Loucy (cell line): ENCODE data around the gene GALNT5.
"Not testable (repeated sequence)": the region's sequence is repeated elsewhere in the genome, so short reads cannot be mapped to it uniquely, and the experiment has no call there.

Experiments used
- H2AFZ ChIP-seq: fragments of 200-600 bp; sonication (generic); 2 replicates; pipeline ENCODE4 v1.6.0; 2016; ENCODE audit warnings: antibody characterized with exemption, mild to moderate bottlenecking, low read length, moderate library complexity
- H3F3A ChIP-seq: fragments of 200-600 bp; 2 replicates; pipeline ENCODE4 v1.6.0; 2016; ENCODE audit warnings: antibody characterized with exemption, low read depth, mild to moderate bottlenecking
- H3K27me3 ChIP-seq: fragments of 200-600 bp; sonication (generic); 2 replicates; pipeline ENCODE4 v1.6.1; 2014; ENCODE audit warnings: low read length, mild to moderate bottlenecking; ENCODE audit not compliant: insufficient read depth, poor library complexity, severe bottlenecking
- H3K36me3 ChIP-seq: fragments of 200-600 bp; sonication (generic); 2 replicates; pipeline ENCODE4 v1.6.1; 2016; ENCODE audit warnings: low read length; ENCODE audit not compliant: insufficient read depth
- H3K4me1 ChIP-seq: fragments of 200-600 bp; sonication (generic); 2 replicates; pipeline ENCODE4 v1.5.1; 2014; ENCODE audit warnings: low read length, mild to moderate bottlenecking; ENCODE audit not compliant: insufficient read depth, poor library complexity, severe bottlenecking
- H3K4me2 ChIP-seq: fragments of 200-600 bp; sonication (generic); 2 replicates; pipeline ENCODE4 v1.6.0; 2014; ENCODE audit warnings: antibody characterized with exemption, low read length, low read depth, mild to moderate bottlenecking; ENCODE audit not compliant: poor library complexity, severe bottlenecking
- H3K4me3 ChIP-seq: fragments of 200-600 bp; sonication (generic); 2 replicates; pipeline ENCODE4 v1.5.1; 2014; ENCODE audit warnings: low read length, mild to moderate bottlenecking, mixed read lengths; ENCODE audit not compliant: poor library complexity, severe bottlenecking
- H3K79me2 ChIP-seq: fragments of 200-600 bp; sonication (generic); 2 replicates; pipeline ENCODE4 v1.6.1; 2014; ENCODE audit warnings: low read length; ENCODE audit not compliant: insufficient read depth
- H3K9ac ChIP-seq: fragments of 200-600 bp; sonication (generic); 2 replicates; pipeline ENCODE4 v1.6.0; 2014; ENCODE audit warnings: mild to moderate bottlenecking, low read depth, low read length, moderate library complexity; ENCODE audit not compliant: poor library complexity, severe bottlenecking
- H3K9me2 ChIP-seq: fragments of 200-600 bp; sonication (generic); replicated peaks from 2 replicates; pipeline ENCODE4 v1.6.1; 2016; ENCODE audit warnings: low read depth, low read length, mixed read lengths
- H3K9me3 ChIP-seq: fragments of 200-600 bp; sonication (generic); 2 replicates; pipeline ENCODE4 v1.6.1; 2014; ENCODE audit warnings: mild to moderate bottlenecking, antibody characterized with exemption, low read length, low read depth; ENCODE audit not compliant: insufficient read depth
- H4K20me1 ChIP-seq: fragments of 200-600 bp; sonication (generic); 2 replicates; pipeline ENCODE4 v1.6.0; 2014; ENCODE audit warnings: antibody characterized with exemption, low read length, mild to moderate bottlenecking; ENCODE audit not compliant: insufficient read depth, poor library complexity, severe bottlenecking
- EZH2phosphoT487 ChIP-seq: fragments of 200-600 bp; IDR thresholded peaks from 2 replicates; pipeline ENCODE4 v1.6.1; 2018; ENCODE audit warnings: antibody characterized with exemption, mild to moderate bottlenecking, moderate library complexity, borderline replicate concordance
- TF ChIP-seq, protein P1 (sequence below): fragments of 200-600 bp; sonication (generic); conservative IDR thresholded peaks from 2 replicates; pipeline ENCODE4 v1.5.1; 2014; ENCODE audit warnings: mild to moderate bottlenecking, antibody characterized with exemption, low read length

The GALNT5 gene

DNA sequence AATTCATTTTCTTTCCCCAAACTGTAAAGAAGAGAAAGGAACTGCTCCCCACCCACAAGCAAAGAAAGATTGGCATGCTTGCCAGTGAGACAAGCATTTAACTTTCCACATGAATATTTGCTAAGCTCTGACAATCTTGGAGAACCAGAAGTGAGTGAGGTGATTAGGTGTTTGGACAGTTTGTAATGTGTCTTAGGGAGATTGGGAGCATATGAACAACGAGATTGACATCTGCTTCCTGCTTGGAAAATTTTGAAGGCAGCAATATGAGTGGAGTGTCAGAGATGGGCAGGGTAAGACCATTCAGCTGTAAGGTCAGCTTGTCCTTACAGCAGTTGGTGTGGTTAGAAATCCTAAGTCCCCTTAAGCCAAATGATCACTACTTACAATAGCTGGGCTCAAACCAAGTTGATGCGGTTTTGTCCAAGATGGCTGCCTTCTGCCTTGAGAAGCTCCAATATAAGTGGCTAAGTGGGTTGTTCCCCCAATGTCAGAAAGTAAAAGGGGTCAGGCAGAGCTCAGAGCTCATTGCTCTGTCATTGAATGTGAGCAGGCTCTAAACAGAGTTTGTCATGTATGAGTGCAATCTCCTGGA lies 36.0 kb upstream of the GALNT5 start:
- no peak overlapping the region for H3K4me2 ChIP-seq

DNA sequence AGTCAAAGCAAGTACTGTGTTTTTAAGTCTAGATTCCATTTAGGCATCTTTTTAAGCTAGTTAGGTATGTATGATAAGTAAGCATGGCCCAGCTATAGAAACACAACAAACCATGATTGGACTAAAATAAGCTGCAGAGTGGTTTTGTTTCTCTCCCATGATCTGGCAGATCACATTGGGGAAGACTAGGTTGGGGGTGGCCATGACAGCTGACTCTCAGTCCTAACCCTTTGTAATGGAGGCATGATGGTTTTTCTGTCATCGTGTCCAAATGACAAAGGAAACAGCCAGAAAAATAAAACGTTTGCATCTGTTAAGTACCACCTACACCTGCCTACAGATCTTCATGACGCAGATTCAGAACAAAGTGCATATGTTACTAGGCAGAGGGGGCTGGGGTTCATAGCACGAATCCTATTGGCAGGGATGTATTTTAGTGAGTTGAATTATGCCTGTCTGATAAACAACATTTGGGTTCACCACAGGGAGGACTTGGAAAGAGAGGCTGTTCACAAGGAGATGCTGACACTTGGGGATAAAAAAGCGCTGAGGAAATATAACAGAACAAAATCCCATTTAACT lies 33.8 kb upstream of the GALNT5 start:
- Histone ChIP-seq H3K4me2 (no peak overlapping the region), H3K9me2 (no peaks in the 10 kb centered on the region), H3K4me1 (no peaks in the 10 kb centered on the region), H3K9me3 (no peaks in the 10 kb centered on the region), H3K4me3 (no peak overlapping the region), H3K27me3 (no peaks in the 10 kb centered on the region), H2AFZ (no peak overlapping the region), H3F3A (no peaks in the 10 kb centered on the region), H3K36me3 (no peaks in the 10 kb centered on the region), H3K9ac (no peak overlapping the region), H4K20me1 (no peaks in the 10 kb centered on the region), H3K79me2 (no peaks in the 10 kb centered on the region)
- TF ChIP-seq, protein P1, sequence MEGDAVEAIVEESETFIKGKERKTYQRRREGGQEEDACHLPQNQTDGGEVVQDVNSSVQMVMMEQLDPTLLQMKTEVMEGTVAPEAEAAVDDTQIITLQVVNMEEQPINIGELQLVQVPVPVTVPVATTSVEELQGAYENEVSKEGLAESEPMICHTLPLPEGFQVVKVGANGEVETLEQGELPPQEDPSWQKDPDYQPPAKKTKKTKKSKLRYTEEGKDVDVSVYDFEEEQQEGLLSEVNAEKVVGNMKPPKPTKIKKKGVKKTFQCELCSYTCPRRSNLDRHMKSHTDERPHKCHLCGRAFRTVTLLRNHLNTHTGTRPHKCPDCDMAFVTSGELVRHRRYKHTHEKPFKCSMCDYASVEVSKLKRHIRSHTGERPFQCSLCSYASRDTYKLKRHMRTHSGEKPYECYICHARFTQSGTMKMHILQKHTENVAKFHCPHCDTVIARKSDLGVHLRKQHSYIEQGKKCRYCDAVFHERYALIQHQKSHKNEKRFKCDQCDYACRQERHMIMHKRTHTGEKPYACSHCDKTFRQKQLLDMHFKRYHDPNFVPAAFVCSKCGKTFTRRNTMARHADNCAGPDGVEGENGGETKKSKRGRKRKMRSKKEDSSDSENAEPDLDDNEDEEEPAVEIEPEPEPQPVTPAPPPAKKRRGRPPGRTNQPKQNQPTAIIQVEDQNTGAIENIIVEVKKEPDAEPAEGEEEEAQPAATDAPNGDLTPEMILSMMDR = no peak
- TF ChIP-seq EZH2phosphoT487 = no peak

More for the DNA sequence above, 36.0 kb upstream of the GALNT5 start:
- Histone ChIP-seq H3K27me3 (no peaks in the 10 kb centered on the region), H3K9me3 (no peaks in the 10 kb centered on the region), H3K4me3 (no peak overlapping the region), H3K9me2 (no peaks in the 10 kb centered on the region), H3K9ac (no peak overlapping the region), H3K4me1 (no peaks in the 10 kb centered on the region), H3F3A (no peaks in the 10 kb centered on the region), H3K79me2 (no peaks in the 10 kb centered on the region), H3K36me3 (no peaks in the 10 kb centered on the region), H4K20me1 (no peaks in the 10 kb centered on the region), H2AFZ (no peak overlapping the region)
- TF ChIP-seq, protein P1 = no peak
- no peak for TF ChIP-seq EZH2phosphoT487

DNA sequence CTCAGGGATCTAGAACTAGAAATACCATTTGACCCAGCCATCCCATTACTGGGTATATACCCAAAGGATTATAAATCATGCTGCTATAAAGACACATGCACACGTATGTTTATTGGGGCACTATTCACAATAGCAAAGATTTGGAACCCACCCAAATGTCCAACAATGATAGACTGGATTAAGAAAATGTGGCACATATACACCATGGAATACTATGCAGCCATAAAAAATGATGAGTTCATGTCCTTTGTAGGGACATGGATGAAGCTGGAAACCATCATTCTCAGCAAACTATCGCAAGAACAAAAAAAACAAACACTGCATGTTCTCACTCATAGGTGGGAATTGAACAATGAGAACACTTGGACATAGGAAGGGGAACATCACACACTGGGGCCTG lies 33.1 kb upstream of the GALNT5 start:
- not testable (repeated sequence) for H3K9me3 ChIP-seq, H3K36me3 ChIP-seq, H2AFZ ChIP-seq, H3K4me2 ChIP-seq, H3F3A ChIP-seq, H3K9ac ChIP-seq, H3K79me2 ChIP-seq, H3K9me2 ChIP-seq, H3K27me3 ChIP-seq, H4K20me1 ChIP-seq, H3K4me3 ChIP-seq, H3K4me1 ChIP-seq

DNA sequence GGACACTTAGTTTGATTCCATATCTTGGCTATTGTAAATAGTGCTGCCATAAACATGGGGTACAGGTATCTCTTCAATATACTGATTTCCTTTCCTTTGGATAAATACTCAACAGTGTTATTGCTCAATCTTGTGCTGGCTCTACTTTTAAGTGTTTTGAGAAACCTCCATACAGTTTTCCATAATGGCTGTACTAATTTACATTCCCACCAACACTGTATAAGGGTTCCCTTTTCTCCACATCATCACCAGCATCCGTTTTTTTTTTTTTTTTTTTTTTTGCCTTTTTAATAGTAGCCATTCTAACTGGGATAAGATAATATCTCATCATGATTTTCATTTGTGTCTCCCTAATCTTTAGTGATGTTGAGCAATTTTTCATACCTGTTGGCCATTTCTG lies 29.9 kb upstream of the GALNT5 start:
- Histone ChIP-seq H3K9me2 (0 out of 2 replicates have a peak, but pooled peaks cover 3% of the 10 kb centered on the region), H3K9me3 (no peaks in the 10 kb centered on the region), H4K20me1 (no peaks in the 10 kb centered on the region), H2AFZ (no peak overlapping the region), H3K4me1 (no peaks in the 10 kb centered on the region), H3K36me3 (no peaks in the 10 kb centered on the region), H3K4me2 (no peak overlapping the region), H3K9ac (no peak overlapping the region), H3F3A (no peaks in the 10 kb centered on the region), H3K79me2 (no peaks in the 10 kb centered on the region), H3K4me3 (no peak overlapping the region), H3K27me3 (no peaks in the 10 kb centered on the region)
- TF ChIP-seq EZH2phosphoT487 = no peak
- TF ChIP-seq, protein P1 = no peak
